ENCODE measurements around the gene ACTG1. TPM values are rescaled to one million over a fixed set of nuclear protein-coding genes. Genes with fewer than 3 reads are reported as not detected.

ACTG1 gene
- total RNA-seq, 3 donors from 2014 or later, result 2,222 to 2,764 (median 2,750) TPM

DNA sequence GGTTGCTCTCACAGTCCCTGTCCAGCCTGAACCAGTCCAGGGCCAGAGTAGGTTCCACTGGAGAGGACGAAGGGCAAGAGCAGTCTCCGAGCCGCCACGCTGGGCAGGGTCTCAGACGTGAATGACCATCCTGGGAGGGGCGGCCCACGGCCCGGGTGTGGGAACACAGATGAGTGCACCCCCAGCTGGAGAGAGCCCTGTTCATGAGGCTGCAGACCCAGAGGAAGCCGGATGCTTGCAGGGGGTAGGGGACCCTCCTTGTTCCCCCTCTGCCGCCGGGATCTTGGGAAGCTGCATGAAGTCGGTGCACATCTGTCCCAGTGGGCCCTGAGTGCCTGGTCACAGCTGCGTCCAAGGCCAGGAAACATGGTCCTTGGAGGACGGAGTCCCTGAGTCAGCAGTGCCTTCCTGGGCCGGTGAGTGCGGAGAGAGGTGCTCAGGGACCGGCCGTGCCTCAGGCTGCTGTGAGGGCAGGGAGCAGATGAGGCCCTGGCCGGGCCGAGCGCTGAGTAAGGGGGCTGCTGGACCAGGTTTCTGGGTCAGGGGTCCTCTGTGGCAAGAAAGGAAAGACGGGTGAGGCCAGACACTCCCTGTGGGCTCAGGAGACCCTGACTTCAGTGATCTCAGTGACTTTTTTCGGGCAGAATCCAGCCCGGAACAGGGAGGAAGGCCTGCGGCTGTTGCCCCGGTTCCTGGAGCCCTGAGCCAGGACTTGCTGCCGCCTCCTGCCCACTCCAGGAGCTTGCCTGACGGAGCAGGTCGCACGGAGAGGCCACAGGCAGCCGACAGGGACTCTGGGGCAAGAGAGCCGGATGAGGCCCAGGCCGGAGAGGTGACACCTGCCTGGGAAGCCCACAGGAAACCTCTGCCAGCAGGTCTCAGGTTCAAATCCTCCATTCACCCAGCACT, 45.8 kb downstream of the ACTG1 start:
- TF ChIP-seq, protein P1, sequence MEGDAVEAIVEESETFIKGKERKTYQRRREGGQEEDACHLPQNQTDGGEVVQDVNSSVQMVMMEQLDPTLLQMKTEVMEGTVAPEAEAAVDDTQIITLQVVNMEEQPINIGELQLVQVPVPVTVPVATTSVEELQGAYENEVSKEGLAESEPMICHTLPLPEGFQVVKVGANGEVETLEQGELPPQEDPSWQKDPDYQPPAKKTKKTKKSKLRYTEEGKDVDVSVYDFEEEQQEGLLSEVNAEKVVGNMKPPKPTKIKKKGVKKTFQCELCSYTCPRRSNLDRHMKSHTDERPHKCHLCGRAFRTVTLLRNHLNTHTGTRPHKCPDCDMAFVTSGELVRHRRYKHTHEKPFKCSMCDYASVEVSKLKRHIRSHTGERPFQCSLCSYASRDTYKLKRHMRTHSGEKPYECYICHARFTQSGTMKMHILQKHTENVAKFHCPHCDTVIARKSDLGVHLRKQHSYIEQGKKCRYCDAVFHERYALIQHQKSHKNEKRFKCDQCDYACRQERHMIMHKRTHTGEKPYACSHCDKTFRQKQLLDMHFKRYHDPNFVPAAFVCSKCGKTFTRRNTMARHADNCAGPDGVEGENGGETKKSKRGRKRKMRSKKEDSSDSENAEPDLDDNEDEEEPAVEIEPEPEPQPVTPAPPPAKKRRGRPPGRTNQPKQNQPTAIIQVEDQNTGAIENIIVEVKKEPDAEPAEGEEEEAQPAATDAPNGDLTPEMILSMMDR (IDR thresholded peaks at IDR 0.05), result no peak
- TF ChIP-seq POLR2AphosphoS5 (IDR thresholded peaks at IDR 0.05) (no peak), POLR2A (IDR thresholded peaks at IDR 0.05) (no peak)
- no peak overlapping the region for H3K4me3 ChIP-seq
- H3K36me3 ChIP-seq, result no peaks in the 10 kb centered on the region
- no peaks in the 10 kb centered on the region for H3K9me3 ChIP-seq
- H3K4me1 ChIP-seq, result no peaks in the 10 kb centered on the region
- intact Hi-C loops (cut with DNase I; ENCODE audit: low total_unique reads), result no loop called here
- DNase-seq (ENCODE audit: low spot score in 2 of 2), result no peak
- H3K27ac ChIP-seq, result no peak overlapping the region
- no peaks in the 10 kb centered on the region for H3K27me3 ChIP-seq

DNA sequence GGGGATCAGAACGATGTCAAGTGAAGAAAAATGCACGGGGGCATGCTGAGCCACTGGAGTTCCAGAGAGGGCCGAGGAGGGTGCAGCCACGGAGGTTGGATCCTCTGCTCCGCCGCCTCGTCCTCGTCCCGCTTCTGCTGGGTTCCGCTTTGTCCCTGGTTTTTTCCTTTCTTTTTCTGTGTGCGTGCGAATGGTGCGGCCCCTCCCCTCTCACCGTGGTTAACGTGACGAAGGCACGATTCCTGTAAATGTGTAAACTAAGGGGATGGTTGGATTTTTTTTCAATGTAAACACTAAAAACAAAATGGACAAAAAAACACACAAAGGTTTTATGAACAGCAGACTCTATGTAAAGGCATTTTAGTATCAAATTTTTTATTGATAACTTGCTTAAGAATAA, 46.7 kb downstream of the ACTG1 start:
- H3K36me3 ChIP-seq, result no peaks in the 10 kb centered on the region
- H3K4me1 ChIP-seq, result no peaks in the 10 kb centered on the region
- intact Hi-C loops (cut with DNase I; ENCODE audit: low total_unique reads), result no loop called here
- no peak for DNase-seq (ENCODE audit: low spot score in 2 of 2)
- TF ChIP-seq, protein P1 (IDR thresholded peaks at IDR 0.05), result no peak
- TF ChIP-seq POLR2AphosphoS5 (IDR thresholded peaks at IDR 0.05) (no peak), POLR2A (IDR thresholded peaks at IDR 0.05) (no peak)
- H3K9me3 ChIP-seq, result no peaks in the 10 kb centered on the region
- H3K4me3 ChIP-seq, result no peak overlapping the region
- no peaks in the 10 kb centered on the region for H3K27me3 ChIP-seq
- H3K27ac ChIP-seq, result no peak overlapping the region

DNA sequence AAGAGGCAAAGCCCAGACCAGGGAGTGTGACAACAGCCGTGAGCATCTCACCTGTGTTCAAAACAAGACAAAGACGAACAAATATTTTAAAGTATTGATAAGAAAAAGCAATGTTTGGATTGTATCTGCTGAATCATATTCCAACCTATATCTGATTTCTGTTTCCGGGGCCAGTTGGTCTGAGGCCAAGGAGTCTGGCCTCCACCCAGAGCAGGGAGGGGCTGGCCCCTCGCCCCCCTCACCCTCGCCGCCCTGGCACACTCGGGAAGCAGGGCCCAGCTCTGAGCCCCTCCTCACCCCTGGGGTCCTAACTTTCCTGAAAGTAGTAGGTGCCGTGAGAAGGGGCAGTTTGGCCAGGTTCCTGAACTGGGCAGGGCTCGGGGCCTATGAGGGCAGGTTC, 48.0 kb downstream of the ACTG1 start:
- DNase-seq (ENCODE audit: low spot score in 2 of 2), result no peak
- no peak overlapping the region for H3K4me3 ChIP-seq
- intact Hi-C loops (cut with DNase I; ENCODE audit: low total_unique reads), result no loop called here
- H3K27me3 ChIP-seq, result no peaks in the 10 kb centered on the region
- TF ChIP-seq POLR2AphosphoS5 (IDR thresholded peaks at IDR 0.05), result no peak
- TF ChIP-seq, protein P1 (IDR thresholded peaks at IDR 0.05), result no peak
- TF ChIP-seq POLR2A (IDR thresholded peaks at IDR 0.05), result no peak
- H3K4me1 ChIP-seq, result no peaks in the 10 kb centered on the region
- no peaks in the 10 kb centered on the region for H3K9me3 ChIP-seq
- no peak overlapping the region for H3K27ac ChIP-seq
- H3K36me3 ChIP-seq, result no peaks in the 10 kb centered on the region

DNA sequence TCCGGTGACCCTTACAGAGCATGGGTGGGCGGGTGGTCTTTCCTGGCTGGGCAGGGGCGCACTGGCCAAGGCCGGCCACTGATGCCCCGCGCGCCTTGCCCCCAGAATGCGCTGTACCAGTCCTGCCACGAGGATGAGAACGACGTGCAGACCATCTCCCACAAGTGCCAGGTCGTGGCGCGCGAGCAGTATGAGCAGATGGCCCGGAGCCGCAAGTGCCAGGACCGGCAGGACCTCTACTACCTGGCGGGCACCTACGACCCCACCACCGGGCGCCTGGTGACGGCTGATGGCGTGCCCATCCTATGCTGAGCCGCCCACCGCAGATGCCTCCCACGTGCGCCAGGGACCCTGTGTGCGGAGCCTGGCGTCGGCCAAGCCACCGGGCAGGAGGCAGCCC, 49.1 kb downstream of the ACTG1 start:
- no peak for TF ChIP-seq POLR2AphosphoS5 (IDR thresholded peaks at IDR 0.05)
- TF ChIP-seq, protein P1 (IDR thresholded peaks at IDR 0.05), result no peak
- TF ChIP-seq POLR2A (IDR thresholded peaks at IDR 0.05), result no peak
- Histone ChIP-seq H3K36me3 (no peaks in the 10 kb centered on the region), H3K27me3 (no peaks in the 10 kb centered on the region), H3K4me3 (no peak overlapping the region), H3K9me3 (no peaks in the 10 kb centered on the region), H3K4me1 (no peaks in the 10 kb centered on the region), H3K27ac (no peak overlapping the region)
- intact Hi-C loops (cut with DNase I; ENCODE audit: low total_unique reads), result no loop called here
- DNase-seq (ENCODE audit: low spot score in 2 of 2), result no peak

DNA sequence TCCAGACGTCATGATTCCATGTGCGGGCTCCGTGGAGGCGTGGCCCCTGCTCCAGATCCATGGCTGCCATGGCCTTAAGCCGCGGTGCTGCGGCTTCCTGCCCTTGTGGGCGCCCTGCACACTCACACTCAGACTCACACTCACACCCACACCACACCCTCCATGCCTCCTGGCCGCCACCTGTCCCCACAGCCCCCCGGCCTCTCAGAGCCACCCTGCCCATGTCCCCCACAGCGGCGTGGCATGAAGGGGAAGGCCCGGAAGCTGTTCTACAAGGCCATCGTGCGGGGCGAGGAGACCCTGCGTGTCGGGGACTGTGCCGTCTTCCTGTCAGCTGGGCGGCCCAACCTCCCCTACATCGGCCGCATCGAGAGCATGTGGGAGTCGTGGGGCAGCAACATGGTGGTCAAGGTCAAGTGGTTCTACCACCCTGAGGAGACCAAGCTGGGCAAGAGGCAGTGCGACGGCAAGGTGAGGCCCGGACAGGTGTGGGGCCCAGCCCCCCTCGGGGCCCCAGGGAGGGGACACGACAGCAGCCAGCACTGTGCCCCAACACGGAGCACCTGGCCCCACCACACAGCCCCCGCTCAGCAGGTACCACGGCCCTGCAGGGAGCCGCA, 50.0 kb downstream of the ACTG1 start:
- Histone ChIP-seq H3K36me3 (no peaks in the 10 kb centered on the region), H3K9me3 (no peaks in the 10 kb centered on the region), H3K4me1 (no peaks in the 10 kb centered on the region), H3K27me3 (no peaks in the 10 kb centered on the region), H3K4me3 (no peak overlapping the region), H3K27ac (no peak overlapping the region)
- TF ChIP-seq, protein P1 (IDR thresholded peaks at IDR 0.05), result no peak
- TF ChIP-seq POLR2A (IDR thresholded peaks at IDR 0.05) (no peak), POLR2AphosphoS5 (IDR thresholded peaks at IDR 0.05) (no peak)
- DNase-seq (ENCODE audit: low spot score in 2 of 2), result no peak
- intact Hi-C loops (cut with DNase I; ENCODE audit: low total_unique reads), result no loop called here
